ENCODE data around the gene EPM2A. TPM values are rescaled to one million over a fixed set of nuclear protein-coding genes. Genes with fewer than 3 reads are reported as not detected.

The EPM2A gene
- total and polyA plus RNA-seq, 2 donors (not counting 3 experiments of a cell fraction or from before 2014, with no cell fraction given), result 3.1 to 4.8 TPM

GRCh38 chr6:145685932-145686331 lies 49.4 kb downstream of the EPM2A start:
- Histone ChIP-seq H3K79me2 (ENCODE audit: control insufficient read depth, insufficient read depth, low read length) (no peaks in the 10 kb centered on the region), H4K20me1 (replicated peaks; ENCODE audit: control insufficient read depth, extremely low read depth, insufficient read depth, low read length) (no peaks in the 10 kb centered on the region), H3K27me3 (ENCODE audit: control insufficient read depth in 2 of 2, insufficient read depth in 2 of 2, low read length in 2 of 2) (no peaks in the 10 kb centered on the region), H3K9me3 (replicated peaks; ENCODE audit: control insufficient read depth, insufficient read depth, low read length) (no peaks in the 10 kb centered on the region), H3K27ac (ENCODE audit: insufficient read depth, low read depth, low read length) (no peak overlapping the region), H3K4me1 (ENCODE audit: control insufficient read depth, extremely low read depth, insufficient read depth, low read length) (peaks cover 21% of the 10 kb centered on the region), H3K4me3 (replicated peaks in 1 of 3; ENCODE audit: insufficient read depth in 1 of 3, low read depth in 1 of 3, low read length in 3 of 3) (no peak overlapping the region), H3K9ac (replicated peaks; ENCODE audit: extremely low read depth, insufficient read depth, low read length) (no peak overlapping the region), H3K4me2 (ENCODE audit: insufficient read depth, low read length) (no peak overlapping the region), H2AFZ (ENCODE audit: low read depth, low read length) (no peak overlapping the region), H3K36me3 (ENCODE audit: control insufficient read depth in 2 of 2, extremely low read depth in 1 of 2, insufficient read depth in 2 of 2, low read length in 2 of 2) (no peaks in the 10 kb centered on the region), H3K9me1 (replicated peaks; ENCODE audit: control insufficient read depth, extremely low read depth, insufficient read depth, low read length) (no peaks in the 10 kb centered on the region)
- DNase-seq (ENCODE audit: low read depth, low spot score) (no peak), FAIRE-seq (no peak)
- BruUV-seq (replicated peaks), result no TSS peak
- dilution Hi-C loops (cut with MboI; ENCODE audit: extremely low pct_ligation_motif_present, low sequenced_read_pairs), result no loop called here
- intact Hi-C loops (cut with micrococcal nuclease), result no loop called here
- CTCF ChIA-PET, result interaction anchor here (0.7 to 3.4 kb wide), 3 partner anchors 15 to 125 kb away, joined by 3 to 18 read pairs (median 3); no protein-coding TSS in a partner anchor
- POLR2A ChIA-PET, result no interaction called here
- TF ChIP-seq FOS (IDR thresholded peaks at IDR 0.05; ENCODE audit: borderline replicate concordance, insufficient read depth, low read length), result no peak
- no peak for TF ChIP-seq JUN (IDR thresholded peaks at IDR 0.05; ENCODE audit: borderline replicate concordance, insufficient read depth, insufficient read length, low read depth)
- TF ChIP-seq GATA2 (IDR thresholded peaks at IDR 0.05; ENCODE audit: insufficient read depth, insufficient read length, low read depth, low read length), result no peak
- TF ChIP-seq MYC (IDR thresholded peaks at IDR 0.05; ENCODE audit: low read depth, low read length), result no peak
- TF ChIP-seq POLR2AphosphoS5 (IDR thresholded peaks at IDR 0.05; ENCODE audit: insufficient read depth, low read depth, low read length), result no peak
- no peak for TF ChIP-seq POLR2A (IDR thresholded peaks at IDR 0.05; ENCODE audit: low read depth, low read length)
- TF ChIP-seq MAX (IDR thresholded peaks at IDR 0.05; ENCODE audit: insufficient read depth, insufficient read length), result no peak
- no peak for TF ChIP-seq CTCF (IDR thresholded peaks at IDR 0.05; ENCODE audit: extremely low read depth in 1 of 2, insufficient read depth in 1 of 2, low read depth in 1 of 2, low read length in 2 of 2)
- TF ChIP-seq EZH2 (IDR thresholded peaks at IDR 0.05; ENCODE audit: borderline replicate concordance, low read depth, low read length, severe bottlenecking), result no peak
